MM.1S (cell line): ENCODE data around the gene KRTAP2-2.

Source experiments
- EZH2phosphoT487 ChIP-seq: fragments of 300-600 bp; sonication (generic); IDR thresholded peaks from 2 replicates; pipeline ENCODE4 v1.6.1; 2018; ENCODE audit warnings: antibody characterized with exemption, low read length
- TF ChIP-seq, protein P1 (sequence below): fragments of 300-600 bp; sonication (generic); IDR thresholded peaks from 2 replicates; pipeline ENCODE4 v1.5.1; 2016; ENCODE audit warnings: antibody characterized with exemption, low read length, mixed read lengths

DNA sequence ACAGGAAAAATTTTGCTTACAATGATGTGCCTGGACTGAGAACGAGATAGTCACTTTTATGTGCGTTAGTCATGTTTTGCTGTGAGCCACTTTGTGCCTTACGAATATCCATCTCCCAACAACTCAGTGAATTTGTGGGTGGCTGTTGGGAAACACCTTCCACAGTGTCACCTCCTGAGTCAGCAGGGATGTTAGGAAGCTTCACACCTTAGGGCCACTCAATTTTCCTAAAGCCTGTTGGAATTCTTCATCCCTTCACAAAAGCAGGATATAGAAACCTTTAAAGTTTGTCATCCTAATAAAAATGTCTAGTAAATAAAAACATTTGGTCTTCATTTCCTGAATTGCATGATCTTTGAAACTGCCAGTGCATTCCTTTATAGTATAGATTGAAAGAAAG is 41.8 kb downstream of the KRTAP2-2 start:
- TF ChIP-seq, protein P1, sequence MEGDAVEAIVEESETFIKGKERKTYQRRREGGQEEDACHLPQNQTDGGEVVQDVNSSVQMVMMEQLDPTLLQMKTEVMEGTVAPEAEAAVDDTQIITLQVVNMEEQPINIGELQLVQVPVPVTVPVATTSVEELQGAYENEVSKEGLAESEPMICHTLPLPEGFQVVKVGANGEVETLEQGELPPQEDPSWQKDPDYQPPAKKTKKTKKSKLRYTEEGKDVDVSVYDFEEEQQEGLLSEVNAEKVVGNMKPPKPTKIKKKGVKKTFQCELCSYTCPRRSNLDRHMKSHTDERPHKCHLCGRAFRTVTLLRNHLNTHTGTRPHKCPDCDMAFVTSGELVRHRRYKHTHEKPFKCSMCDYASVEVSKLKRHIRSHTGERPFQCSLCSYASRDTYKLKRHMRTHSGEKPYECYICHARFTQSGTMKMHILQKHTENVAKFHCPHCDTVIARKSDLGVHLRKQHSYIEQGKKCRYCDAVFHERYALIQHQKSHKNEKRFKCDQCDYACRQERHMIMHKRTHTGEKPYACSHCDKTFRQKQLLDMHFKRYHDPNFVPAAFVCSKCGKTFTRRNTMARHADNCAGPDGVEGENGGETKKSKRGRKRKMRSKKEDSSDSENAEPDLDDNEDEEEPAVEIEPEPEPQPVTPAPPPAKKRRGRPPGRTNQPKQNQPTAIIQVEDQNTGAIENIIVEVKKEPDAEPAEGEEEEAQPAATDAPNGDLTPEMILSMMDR = no peak
- no peak for TF ChIP-seq EZH2phosphoT487
